ENCODE data around the gene ACAN. TPM values are rescaled to one million over a fixed set of nuclear protein-coding genes. Genes with fewer than 3 reads are reported as not detected.

ACAN gene
- total RNA-seq, 1 experiment from 2014 or later: not detected

DNA sequence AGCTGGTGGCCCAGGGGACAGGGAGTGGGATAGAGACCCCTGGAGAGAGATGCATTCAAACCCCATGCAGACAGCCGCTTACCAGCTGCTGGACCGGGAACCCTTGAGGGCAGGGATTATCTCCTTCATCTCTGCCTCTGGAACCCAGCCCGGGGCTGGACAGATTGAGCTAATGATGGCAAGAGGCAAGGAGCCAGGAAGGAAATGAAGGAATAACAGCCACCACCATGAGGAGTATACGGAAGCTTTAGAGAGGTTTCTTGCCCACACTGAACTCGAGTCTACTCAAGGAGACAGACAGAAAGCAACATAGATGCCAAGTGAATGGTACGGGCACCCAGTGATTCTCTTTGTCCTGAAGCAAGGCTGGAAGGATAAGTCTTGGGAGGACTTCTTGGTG lies 68.9 kb downstream of the ACAN start:
- no peak for DNase-seq (ENCODE audit: low spot score)
- ChIA-PET CTCF (no interaction called here), POLR2A (ENCODE audit: low non-redundant PET) (no interaction called here)
- intact Hi-C loops (cut with micrococcal nuclease; ENCODE audit: unreplicated experiment): no loop called here
- TF ChIP-seq, protein P1, sequence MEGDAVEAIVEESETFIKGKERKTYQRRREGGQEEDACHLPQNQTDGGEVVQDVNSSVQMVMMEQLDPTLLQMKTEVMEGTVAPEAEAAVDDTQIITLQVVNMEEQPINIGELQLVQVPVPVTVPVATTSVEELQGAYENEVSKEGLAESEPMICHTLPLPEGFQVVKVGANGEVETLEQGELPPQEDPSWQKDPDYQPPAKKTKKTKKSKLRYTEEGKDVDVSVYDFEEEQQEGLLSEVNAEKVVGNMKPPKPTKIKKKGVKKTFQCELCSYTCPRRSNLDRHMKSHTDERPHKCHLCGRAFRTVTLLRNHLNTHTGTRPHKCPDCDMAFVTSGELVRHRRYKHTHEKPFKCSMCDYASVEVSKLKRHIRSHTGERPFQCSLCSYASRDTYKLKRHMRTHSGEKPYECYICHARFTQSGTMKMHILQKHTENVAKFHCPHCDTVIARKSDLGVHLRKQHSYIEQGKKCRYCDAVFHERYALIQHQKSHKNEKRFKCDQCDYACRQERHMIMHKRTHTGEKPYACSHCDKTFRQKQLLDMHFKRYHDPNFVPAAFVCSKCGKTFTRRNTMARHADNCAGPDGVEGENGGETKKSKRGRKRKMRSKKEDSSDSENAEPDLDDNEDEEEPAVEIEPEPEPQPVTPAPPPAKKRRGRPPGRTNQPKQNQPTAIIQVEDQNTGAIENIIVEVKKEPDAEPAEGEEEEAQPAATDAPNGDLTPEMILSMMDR (conservative IDR thresholded peaks at IDR 0.05; ENCODE audit: low read depth, low read length): no peak
- no peak for TF ChIP-seq EZH2 (IDR thresholded peaks at IDR 0.05; ENCODE audit: borderline replicate concordance, low read depth, low read length, poor library complexity, severe bottlenecking)
- no TSS peak for BruUV-seq (replicated peaks)
- peaks cover 32% of the 10 kb centered on the region for H3K27me3 ChIP-seq (replicated peaks; ENCODE audit: insufficient read depth, low read depth, low read length, poor library complexity)
- no peaks in the 10 kb centered on the region for H3K36me3 ChIP-seq (ENCODE audit: insufficient read depth, low read length, poor library complexity, severe bottlenecking)
- no peak overlapping the region for H3K27ac ChIP-seq (ENCODE audit: low read depth, low read length, poor library complexity, severe bottlenecking)
- no peak overlapping the region for H3K4me3 ChIP-seq (ENCODE audit: low read depth, low read length, poor library complexity, severe bottlenecking)
- no peaks in the 10 kb centered on the region for H3K9me3 ChIP-seq (ENCODE audit: low read depth, low read length, poor library complexity, severe bottlenecking)
- H3K4me1 ChIP-seq (ENCODE audit: insufficient read depth, low read length, poor library complexity, severe bottlenecking): no peaks in the 10 kb centered on the region

DNA sequence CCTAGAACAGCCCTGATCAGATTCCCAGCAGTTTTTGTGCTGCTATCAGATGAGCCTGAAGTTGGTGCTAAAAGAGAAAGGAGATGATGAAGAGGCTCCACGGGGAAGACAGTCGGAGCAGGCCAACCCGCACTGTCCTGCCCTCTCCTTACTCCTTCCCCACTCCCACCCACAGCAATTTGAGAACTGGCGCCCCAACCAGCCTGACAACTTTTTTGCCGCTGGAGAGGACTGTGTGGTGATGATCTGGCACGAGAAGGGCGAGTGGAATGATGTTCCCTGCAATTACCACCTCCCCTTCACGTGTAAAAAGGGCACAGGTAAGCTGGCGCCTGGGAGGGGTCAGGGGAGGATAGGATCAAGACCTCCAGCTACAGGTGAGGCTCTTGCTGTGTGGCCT lies 69.5 kb downstream of the ACAN start:
- Histone ChIP-seq H3K4me1 (ENCODE audit: insufficient read depth, low read length, poor library complexity, severe bottlenecking) (no peaks in the 10 kb centered on the region), H3K27me3 (replicated peaks; ENCODE audit: insufficient read depth, low read depth, low read length, poor library complexity) (peaks cover 32% of the 10 kb centered on the region), H3K27ac (ENCODE audit: low read depth, low read length, poor library complexity, severe bottlenecking) (no peak overlapping the region), H3K9me3 (ENCODE audit: low read depth, low read length, poor library complexity, severe bottlenecking) (no peaks in the 10 kb centered on the region), H3K4me3 (ENCODE audit: low read depth, low read length, poor library complexity, severe bottlenecking) (no peak overlapping the region), H3K36me3 (ENCODE audit: insufficient read depth, low read length, poor library complexity, severe bottlenecking) (no peaks in the 10 kb centered on the region)
- ChIA-PET POLR2A (ENCODE audit: low non-redundant PET) (no interaction called here), CTCF (no interaction called here)
- intact Hi-C loops (cut with micrococcal nuclease; ENCODE audit: unreplicated experiment): no loop called here
- no peak for DNase-seq (ENCODE audit: low spot score)
- BruUV-seq (replicated peaks): no TSS peak
- TF ChIP-seq, protein P1 (conservative IDR thresholded peaks at IDR 0.05; ENCODE audit: low read depth, low read length): no peak
- TF ChIP-seq EZH2 (IDR thresholded peaks at IDR 0.05; ENCODE audit: borderline replicate concordance, low read depth, low read length, poor library complexity, severe bottlenecking): no peak

DNA sequence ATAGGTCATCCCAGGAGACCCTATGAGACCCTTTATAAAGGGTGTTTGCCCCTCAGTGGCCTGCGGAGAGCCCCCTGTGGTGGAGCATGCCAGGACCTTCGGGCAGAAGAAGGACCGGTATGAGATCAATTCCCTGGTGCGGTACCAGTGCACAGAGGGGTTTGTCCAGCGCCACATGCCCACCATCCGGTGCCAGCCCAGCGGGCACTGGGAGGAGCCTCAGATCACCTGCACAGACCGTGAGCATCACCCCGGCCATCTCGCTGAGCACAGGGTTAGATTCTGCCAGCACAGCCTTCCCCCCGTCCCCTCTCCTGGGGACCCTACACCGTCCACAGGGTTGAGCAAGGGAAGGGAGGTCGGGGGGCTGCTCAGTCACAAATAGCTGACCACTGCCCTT lies 70.5 kb downstream of the ACAN start:
- no peaks in the 10 kb centered on the region for H3K36me3 ChIP-seq (ENCODE audit: insufficient read depth, low read length, poor library complexity, severe bottlenecking)
- ChIA-PET CTCF (no interaction called here), POLR2A (ENCODE audit: low non-redundant PET) (no interaction called here)
- BruUV-seq (replicated peaks): no TSS peak
- intact Hi-C loops (cut with micrococcal nuclease; ENCODE audit: unreplicated experiment): no loop called here
- H3K27ac ChIP-seq (ENCODE audit: low read depth, low read length, poor library complexity, severe bottlenecking): no peak overlapping the region
- TF ChIP-seq, protein P1 (conservative IDR thresholded peaks at IDR 0.05; ENCODE audit: low read depth, low read length): no peak
- TF ChIP-seq EZH2 (IDR thresholded peaks at IDR 0.05; ENCODE audit: borderline replicate concordance, low read depth, low read length, poor library complexity, severe bottlenecking): no peak
- no peak overlapping the region for H3K4me3 ChIP-seq (ENCODE audit: low read depth, low read length, poor library complexity, severe bottlenecking)
- H3K4me1 ChIP-seq (ENCODE audit: insufficient read depth, low read length, poor library complexity, severe bottlenecking): no peaks in the 10 kb centered on the region
- peaks cover 32% of the 10 kb centered on the region for H3K27me3 ChIP-seq (replicated peaks; ENCODE audit: insufficient read depth, low read depth, low read length, poor library complexity)
- no peaks in the 10 kb centered on the region for H3K9me3 ChIP-seq (ENCODE audit: low read depth, low read length, poor library complexity, severe bottlenecking)
- DNase-seq (ENCODE audit: low spot score): no peak
